Neural progenitor cell (in vitro differentiated cells): ENCODE data around the gene ZC3H10. TPM values are rescaled to one million over a fixed set of nuclear protein-coding genes. Genes with fewer than 3 reads are reported as not detected.

Experiments
- DNase-seq: peaks from one replicate; pipeline ENCODE4 v3.0.0-alpha.2; 2016; ENCODE audit warnings: low spot score
- H2AFZ ChIP-seq: fragments of 200-600 bp; sonication (generic); replicated peaks from 2 replicates; pipeline ENCODE4 v1.6.1; 2016; ENCODE audit warnings: antibody characterized with exemption
- H3F3A ChIP-seq: fragments of 200-600 bp; sonication (generic); 2 replicates; pipeline ENCODE4 v1.6.1; 2016; ENCODE audit warnings: antibody characterized with exemption, low read depth
- H3K27ac ChIP-seq: fragments of 200-600 bp; sonication (generic); 2 replicates; pipeline ENCODE4 v1.5.1; 2016; ENCODE audit warnings: mild to moderate bottlenecking
- H3K27me3 ChIP-seq: fragments of 200-600 bp; sonication (generic); 2 replicates; pipeline ENCODE4 v1.6.1; 2016; ENCODE audit warnings: mild to moderate bottlenecking, moderate library complexity
- H3K36me3 ChIP-seq: fragments of 200-600 bp; sonication (generic); 2 replicates; pipeline ENCODE4 v1.5.1; 2016
- H3K4me1 ChIP-seq: fragments of 200-600 bp; sonication (generic); 2 replicates; pipeline ENCODE4 v1.6.1; 2016; ENCODE audit warnings: mixed run types
- H3K4me2 ChIP-seq: fragments of 200-600 bp; sonication (generic); 2 replicates; pipeline ENCODE4 v1.6.1; 2016
- H3K4me3 ChIP-seq: fragments of 200-600 bp; sonication (generic); 2 replicates; pipeline ENCODE4 v1.5.1; 2016
- H3K79me2 ChIP-seq: fragments of 200-600 bp; sonication (generic); 2 replicates; pipeline ENCODE4 v1.6.1; 2016; ENCODE audit warnings: low read depth
- H3K9ac ChIP-seq: fragments of 200-600 bp; sonication (generic); 2 replicates; pipeline ENCODE4 v1.6.1; 2016
- H3K9me3 ChIP-seq: fragments of 200-600 bp; sonication (generic); 2 replicates; pipeline ENCODE4 v1.5.1; 2016; ENCODE audit warnings: low read depth
- H4K20me1 ChIP-seq: fragments of 200-600 bp; sonication (generic); 2 replicates; pipeline ENCODE4 v1.6.1; 2016; ENCODE audit warnings: low read depth
- H3K27ac Mint-ChIP-seq: 3 replicates; pipeline ENCODE4 v1.8.0; 2021; ENCODE audit warnings: mixed read lengths
- H3K27me3 Mint-ChIP-seq: 2 replicates; pipeline ENCODE4 v1.8.0; 2022; ENCODE audit warnings: low read depth, mild to moderate bottlenecking, inconsistent platforms, moderate library complexity, mixed read lengths; ENCODE audit not compliant: insufficient read depth
- H3K36me3 Mint-ChIP-seq: 3 replicates; pipeline ENCODE4 v1.8.0; 2021; ENCODE audit warnings: mixed read lengths
- H3K4me1 Mint-ChIP-seq: 3 replicates; pipeline ENCODE4 v1.8.0; 2021; ENCODE audit warnings: mixed read lengths
- H3K4me3 Mint-ChIP-seq: 3 replicates; pipeline ENCODE4 v1.8.0; 2021; ENCODE audit warnings: mild to moderate bottlenecking, moderate library complexity, mixed read lengths
- H3K9me3 Mint-ChIP-seq: 3 replicates; pipeline ENCODE4 v1.8.0; 2020; ENCODE audit warnings: mixed read lengths
- EZH2 ChIP-seq: fragments of 200-600 bp; sonication (generic); IDR thresholded peaks from 2 replicates; pipeline ENCODE4 v1.6.1; 2017; ENCODE audit warnings: antibody characterized with exemption, mild to moderate bottlenecking, moderate library complexity
- EZH2phosphoT487 ChIP-seq: fragments of 200-600 bp; sonication (generic); IDR thresholded peaks from 2 replicates; pipeline ENCODE4 v1.6.1; 2017; ENCODE audit warnings: antibody characterized with exemption
- total RNA-seq: library from RNA; depleted of rRNA; stranded (reverse); fragments of >200 nt; gene quantifications from 2 replicates; pipeline ENCODE4 v1.2.3, GENCODE V29; 2015; ENCODE audit warnings: low replicate concordance
- TF ChIP-seq, protein P1 (sequence below): fragments of 200-600 bp; sonication (generic); IDR thresholded peaks from 2 replicates; pipeline ENCODE4 v1.5.1; 2017; ENCODE audit warnings: antibody characterized with exemption, mild to moderate bottlenecking

The ZC3H10 gene
- total RNA-seq, 1 donor from 2014 or later: 10.8 TPM

DNA sequence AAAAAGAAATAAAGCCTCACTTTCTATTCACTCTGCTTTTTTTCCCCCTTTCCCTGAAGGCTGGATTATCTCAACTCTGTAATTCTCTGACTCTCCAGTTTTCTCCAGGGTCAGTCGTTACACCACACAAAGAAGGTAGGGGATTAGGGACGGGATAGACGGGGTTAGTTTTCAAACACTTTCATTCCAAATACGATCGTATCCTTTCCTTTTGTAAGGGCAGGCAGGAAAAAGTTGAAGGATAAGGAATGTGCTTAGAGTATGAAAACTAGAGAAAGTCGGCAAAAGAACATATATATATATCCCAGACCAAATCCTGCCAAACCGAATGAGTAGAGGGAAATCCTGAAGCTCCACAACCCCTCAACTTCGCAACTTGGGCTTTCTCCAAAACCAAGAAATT is 9.4 kb downstream of the ZC3H10 start:
- no peak for DNase-seq
- Histone ChIP-seq H3K4me1 (peaks cover 18% of the 10 kb centered on the region), H3F3A (peaks cover 36% of the 10 kb centered on the region), H3K9ac (peak overlapping the region; percentile 25), H3K4me2 (peak overlapping the region; percentile 79), H3K4me3 (peak overlapping the region; percentile 51), H3K27ac (peak overlapping the region; percentile 95), H2AFZ (no peak overlapping the region), H3K36me3 (no peaks in the 10 kb centered on the region), H3K27me3 (no peaks in the 10 kb centered on the region), H4K20me1 (peaks cover 16% of the 10 kb centered on the region), H3K79me2 (peaks cover 33% of the 10 kb centered on the region), H3K9me3 (no peaks in the 10 kb centered on the region)
- H3K4me3 Mint-ChIP-seq: peak overlapping the region; percentile 99
- TF ChIP-seq, protein P1, sequence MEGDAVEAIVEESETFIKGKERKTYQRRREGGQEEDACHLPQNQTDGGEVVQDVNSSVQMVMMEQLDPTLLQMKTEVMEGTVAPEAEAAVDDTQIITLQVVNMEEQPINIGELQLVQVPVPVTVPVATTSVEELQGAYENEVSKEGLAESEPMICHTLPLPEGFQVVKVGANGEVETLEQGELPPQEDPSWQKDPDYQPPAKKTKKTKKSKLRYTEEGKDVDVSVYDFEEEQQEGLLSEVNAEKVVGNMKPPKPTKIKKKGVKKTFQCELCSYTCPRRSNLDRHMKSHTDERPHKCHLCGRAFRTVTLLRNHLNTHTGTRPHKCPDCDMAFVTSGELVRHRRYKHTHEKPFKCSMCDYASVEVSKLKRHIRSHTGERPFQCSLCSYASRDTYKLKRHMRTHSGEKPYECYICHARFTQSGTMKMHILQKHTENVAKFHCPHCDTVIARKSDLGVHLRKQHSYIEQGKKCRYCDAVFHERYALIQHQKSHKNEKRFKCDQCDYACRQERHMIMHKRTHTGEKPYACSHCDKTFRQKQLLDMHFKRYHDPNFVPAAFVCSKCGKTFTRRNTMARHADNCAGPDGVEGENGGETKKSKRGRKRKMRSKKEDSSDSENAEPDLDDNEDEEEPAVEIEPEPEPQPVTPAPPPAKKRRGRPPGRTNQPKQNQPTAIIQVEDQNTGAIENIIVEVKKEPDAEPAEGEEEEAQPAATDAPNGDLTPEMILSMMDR: no peak
- TF ChIP-seq EZH2 (no peak), EZH2phosphoT487 (no peak)
- peak overlapping the region; percentile 84 for H3K27ac Mint-ChIP-seq
- H3K36me3 Mint-ChIP-seq: peaks cover 25% of the 10 kb centered on the region
- H3K9me3 Mint-ChIP-seq: no peaks in the 10 kb centered on the region
- peaks cover 9% of the 10 kb centered on the region for H3K27me3 Mint-ChIP-seq
- H3K4me1 Mint-ChIP-seq: peaks cover 35% of the 10 kb centered on the region

DNA sequence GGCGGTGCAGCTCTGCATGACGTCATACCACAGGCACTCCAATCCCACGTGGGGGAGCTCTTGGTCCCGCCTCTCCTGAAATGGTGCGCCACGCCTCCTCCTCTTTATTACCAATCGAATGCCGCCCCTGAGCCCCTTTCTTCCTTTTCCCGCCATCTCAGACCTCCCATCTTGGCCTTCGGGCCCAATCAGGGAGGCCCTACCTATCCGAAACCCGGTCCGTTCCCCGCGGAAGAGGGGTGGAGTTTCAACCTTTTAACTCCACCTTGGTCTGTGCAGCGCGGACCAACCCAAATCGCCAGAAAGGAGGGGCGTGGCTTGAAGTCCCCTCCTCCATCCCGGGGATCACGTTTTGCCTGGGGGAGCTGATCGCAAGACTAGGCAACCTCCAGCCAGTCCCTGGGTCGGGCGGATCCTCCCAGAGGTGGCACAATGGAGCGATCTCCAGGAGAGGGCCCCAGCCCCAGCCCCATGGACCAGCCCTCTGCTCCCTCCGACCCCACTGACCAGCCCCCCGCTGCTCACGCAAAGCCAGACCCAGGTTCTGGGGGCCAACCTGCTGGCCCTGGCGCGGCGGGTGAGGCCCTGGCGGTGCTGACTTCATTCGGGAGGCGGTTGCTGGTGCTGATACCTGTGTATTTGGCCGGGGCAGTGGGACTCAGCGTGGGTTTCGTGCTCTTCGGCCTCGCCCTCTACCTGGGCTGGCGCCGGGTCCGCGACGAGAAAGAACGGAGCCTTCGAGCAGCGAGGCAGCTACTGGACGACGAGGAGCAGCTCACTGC is 10.0 kb downstream of the ZC3H10 start, which contains the start of gene ESYT1:
Gene ESYT1 (plus strand): TSS at position 380 of the 782 bp plus-strand sequence. CDS start 53 bp downstream, at position 433.
- no peak for TF ChIP-seq EZH2phosphoT487
- TF ChIP-seq, protein P1: peak; percentile 11
- peaks cover 36% of the 10 kb centered on the region for H3F3A ChIP-seq
- H3K9ac ChIP-seq: peak within 1 kb of the TSS; percentile 67
- peak; percentile 100 for DNase-seq
- peaks cover 33% of the 10 kb centered on the region for H3K79me2 ChIP-seq
- H2AFZ ChIP-seq: peak within 1 kb of the TSS; percentile 31
- Mint-ChIP-seq H3K9me3 (no peaks in the 10 kb centered on the region), H3K4me3 (peak within 1 kb of the TSS; percentile 99), H3K4me1 (peaks cover 35% of the 10 kb centered on the region), H3K36me3 (peaks cover 27% of the 10 kb centered on the region), H3K27me3 (peaks cover 10% of the 10 kb centered on the region), H3K27ac (peak within 1 kb of the TSS; percentile 98)
- peaks cover 16% of the 10 kb centered on the region for H4K20me1 ChIP-seq
- H3K4me3 ChIP-seq: peak within 1 kb of the TSS; percentile 88
- H3K27ac ChIP-seq: peak within 1 kb of the TSS; percentile 95
- peak within 1 kb of the TSS; percentile 96 for H3K4me2 ChIP-seq
- H3K4me1 ChIP-seq: peaks cover 18% of the 10 kb centered on the region
- no peaks in the 10 kb centered on the region for H3K27me3 ChIP-seq
- no peaks in the 10 kb centered on the region for H3K9me3 ChIP-seq
- H3K36me3 ChIP-seq: no peaks in the 10 kb centered on the region

DNA sequence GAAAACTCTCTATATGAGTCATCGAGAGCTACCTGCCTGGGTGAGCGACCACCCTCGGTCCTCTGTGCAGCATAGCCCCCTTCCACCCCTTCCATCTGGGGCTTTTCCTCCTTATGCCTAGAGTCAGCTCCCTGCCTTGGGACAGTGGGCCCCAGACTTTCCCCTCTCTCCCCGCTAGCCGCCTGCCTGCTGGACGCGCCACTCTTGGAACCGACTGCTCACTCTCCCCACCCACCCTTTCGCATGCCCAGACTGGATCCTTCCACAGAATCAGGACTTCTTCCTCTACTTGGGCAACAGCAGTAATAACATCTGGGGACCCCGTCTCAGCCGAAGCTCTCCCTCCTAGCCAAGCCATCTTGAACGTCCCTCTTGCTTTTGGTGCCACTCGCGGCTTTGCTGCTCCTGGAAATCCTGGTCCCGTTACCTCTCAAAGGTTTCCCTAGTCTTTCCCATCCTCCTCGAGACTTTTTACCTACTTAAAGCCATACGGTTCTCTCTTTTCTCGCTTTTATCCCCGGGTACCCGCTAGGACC is 10.7 kb downstream of the ZC3H10 start:
- Histone ChIP-seq H3K27ac (no peak overlapping the region), H3K4me1 (peaks cover 18% of the 10 kb centered on the region), H4K20me1 (peaks cover 16% of the 10 kb centered on the region), H3K36me3 (no peaks in the 10 kb centered on the region), H3K9me3 (no peaks in the 10 kb centered on the region), H3K4me3 (peak overlapping the region; percentile 88), H3F3A (peaks cover 36% of the 10 kb centered on the region), H3K79me2 (peaks cover 33% of the 10 kb centered on the region), H3K9ac (peak overlapping the region; percentile 67), H2AFZ (no peak overlapping the region), H3K4me2 (peak overlapping the region; percentile 96), H3K27me3 (no peaks in the 10 kb centered on the region)
- peaks cover 12% of the 10 kb centered on the region for H3K27me3 Mint-ChIP-seq
- H3K27ac Mint-ChIP-seq: peak overlapping the region; percentile 98
- H3K36me3 Mint-ChIP-seq: peaks cover 33% of the 10 kb centered on the region
- peaks cover 35% of the 10 kb centered on the region for H3K4me1 Mint-ChIP-seq
- peak overlapping the region; percentile 99 for H3K4me3 Mint-ChIP-seq
- no peak for TF ChIP-seq EZH2
- no peaks in the 10 kb centered on the region for H3K9me3 Mint-ChIP-seq
- no peak for DNase-seq
